MM.1S (cell line): Measurements from ENCODE around the gene DNAJC15.

Experiments used
- DNase-seq: peaks from one replicate; pipeline ENCODE4 v3.0.0-alpha.2; 2015
- H2AFZ ChIP-seq: fragments of 300-600 bp; sonication (generic); 2 replicates; pipeline ENCODE4 v1.6.0; 2016; ENCODE audit warnings: antibody characterized with exemption, low read length
- H3F3A ChIP-seq: fragments of 300-600 bp; sonication (generic); 2 replicates; pipeline ENCODE4 v1.6.1; 2016; ENCODE audit warnings: mild to moderate bottlenecking, antibody characterized with exemption, low read length, moderate library complexity, mixed read lengths; ENCODE audit not compliant: insufficient read depth
- H3K27ac ChIP-seq: fragments of 300-600 bp; sonication (generic); 2 replicates; pipeline ENCODE4 v1.5.1; 2016; ENCODE audit warnings: mild to moderate bottlenecking, low read length
- H3K27me3 ChIP-seq: fragments of 300-600 bp; sonication (generic); replicated peaks from 2 replicates; pipeline ENCODE4 v1.6.0; 2016; ENCODE audit warnings: low read length; ENCODE audit not compliant: insufficient read depth
- H3K36me3 ChIP-seq: fragments of 300-600 bp; sonication (generic); replicated peaks from 2 replicates; pipeline ENCODE4 v1.6.1; 2016; ENCODE audit warnings: mild to moderate bottlenecking, low read length, mixed read lengths; ENCODE audit not compliant: insufficient read depth
- H3K4me1 ChIP-seq: fragments of 300-600 bp; sonication (generic); 2 replicates; pipeline ENCODE4 v1.6.1; 2016; ENCODE audit warnings: low read length, mixed read lengths
- H3K4me2 ChIP-seq: fragments of 300-600 bp; sonication (generic); 2 replicates; pipeline ENCODE4 v1.6.0; 2016; ENCODE audit warnings: low read depth, low read length
- H3K4me3 ChIP-seq: fragments of 300-600 bp; sonication (generic); 2 replicates; pipeline ENCODE4 v1.5.1; 2016; ENCODE audit warnings: low read length, mixed read lengths
- H3K79me2 ChIP-seq: fragments of 300-600 bp; sonication (generic); 2 replicates; pipeline ENCODE4 v1.6.1; 2016; ENCODE audit warnings: mixed run types, low read length, mixed read lengths
- H3K9ac ChIP-seq: fragments of 300-600 bp; sonication (generic); 2 replicates; pipeline ENCODE4 v1.6.1; 2016; ENCODE audit warnings: low read length, mixed read lengths
- H3K9me2 ChIP-seq: fragments of 300-600 bp; sonication (generic); replicated peaks from 2 replicates; pipeline ENCODE4 v1.6.1; 2016; ENCODE audit warnings: mild to moderate bottlenecking, low read length, mixed read lengths; ENCODE audit not compliant: insufficient read depth
- H3K9me3 ChIP-seq: fragments of 300-600 bp; sonication (generic); replicated peaks from 2 replicates; pipeline ENCODE4 v1.6.1; 2016; ENCODE audit warnings: mild to moderate bottlenecking, low read length, mixed read lengths; ENCODE audit not compliant: insufficient read depth
- H4K20me1 ChIP-seq: fragments of 300-600 bp; sonication (generic); 2 replicates; pipeline ENCODE4 v1.6.1; 2016; ENCODE audit warnings: mild to moderate bottlenecking, low read length, moderate library complexity, mixed read lengths; ENCODE audit not compliant: insufficient read depth
- EZH2 ChIP-seq: fragments of 300-600 bp; sonication (generic); optimal IDR thresholded peaks from 2 replicates; pipeline ENCODE3; 2017; ENCODE audit warnings: low read depth, mild to moderate bottlenecking, antibody characterized with exemption, low read length, mixed read lengths
- EZH2phosphoT487 ChIP-seq: fragments of 300-600 bp; sonication (generic); IDR thresholded peaks from 2 replicates; pipeline ENCODE4 v1.6.1; 2018; ENCODE audit warnings: antibody characterized with exemption, low read length
- TF ChIP-seq, protein P1 (sequence below): fragments of 300-600 bp; sonication (generic); IDR thresholded peaks from 2 replicates; pipeline ENCODE4 v1.5.1; 2016; ENCODE audit warnings: antibody characterized with exemption, low read length, mixed read lengths

Gene DNAJC15

DNA sequence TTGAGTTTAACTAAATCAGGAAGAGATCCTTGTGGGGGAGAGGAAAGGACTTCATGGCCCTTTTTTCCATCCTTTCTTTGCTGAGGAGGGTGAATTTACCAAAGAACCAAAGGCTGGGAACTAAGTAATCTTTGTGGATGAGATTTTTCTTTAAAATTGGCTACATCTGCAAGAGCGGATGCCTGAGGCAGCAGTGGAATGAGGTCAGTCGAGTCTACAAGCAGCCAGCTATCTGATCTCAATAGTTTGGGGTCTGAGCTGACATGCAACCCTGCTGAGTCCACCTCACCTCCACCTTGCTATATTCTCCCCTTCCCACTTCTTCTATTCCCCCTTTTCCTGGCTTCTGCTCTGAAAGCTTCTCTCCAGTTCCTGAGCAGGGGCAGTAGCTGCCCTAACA lies 3.6 kb upstream of the DNAJC15 start:
- DNase-seq, result no peak
- no peak overlapping the region for H3K4me2 ChIP-seq
- H3K27me3 ChIP-seq, result no peaks in the 10 kb centered on the region
- no peaks in the 10 kb centered on the region for H3K4me1 ChIP-seq
- no peak overlapping the region for H3K9ac ChIP-seq
- no peaks in the 10 kb centered on the region for H4K20me1 ChIP-seq
- no peaks in the 10 kb centered on the region for H3K36me3 ChIP-seq
- H3K27ac ChIP-seq, result no peak overlapping the region
- H2AFZ ChIP-seq, result no peak overlapping the region
- no peak overlapping the region for H3K4me3 ChIP-seq
- H3F3A ChIP-seq, result 0 out of 2 replicates have a peak, but pooled peaks cover 4% of the 10 kb centered on the region
- H3K79me2 ChIP-seq, result peaks cover 11% of the 10 kb centered on the region
- no peaks in the 10 kb centered on the region for H3K9me2 ChIP-seq
- H3K9me3 ChIP-seq, result no peaks in the 10 kb centered on the region
- TF ChIP-seq EZH2, result no peak
- TF ChIP-seq EZH2phosphoT487, result no peak
- TF ChIP-seq, protein P1, sequence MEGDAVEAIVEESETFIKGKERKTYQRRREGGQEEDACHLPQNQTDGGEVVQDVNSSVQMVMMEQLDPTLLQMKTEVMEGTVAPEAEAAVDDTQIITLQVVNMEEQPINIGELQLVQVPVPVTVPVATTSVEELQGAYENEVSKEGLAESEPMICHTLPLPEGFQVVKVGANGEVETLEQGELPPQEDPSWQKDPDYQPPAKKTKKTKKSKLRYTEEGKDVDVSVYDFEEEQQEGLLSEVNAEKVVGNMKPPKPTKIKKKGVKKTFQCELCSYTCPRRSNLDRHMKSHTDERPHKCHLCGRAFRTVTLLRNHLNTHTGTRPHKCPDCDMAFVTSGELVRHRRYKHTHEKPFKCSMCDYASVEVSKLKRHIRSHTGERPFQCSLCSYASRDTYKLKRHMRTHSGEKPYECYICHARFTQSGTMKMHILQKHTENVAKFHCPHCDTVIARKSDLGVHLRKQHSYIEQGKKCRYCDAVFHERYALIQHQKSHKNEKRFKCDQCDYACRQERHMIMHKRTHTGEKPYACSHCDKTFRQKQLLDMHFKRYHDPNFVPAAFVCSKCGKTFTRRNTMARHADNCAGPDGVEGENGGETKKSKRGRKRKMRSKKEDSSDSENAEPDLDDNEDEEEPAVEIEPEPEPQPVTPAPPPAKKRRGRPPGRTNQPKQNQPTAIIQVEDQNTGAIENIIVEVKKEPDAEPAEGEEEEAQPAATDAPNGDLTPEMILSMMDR, result no peak

DNA sequence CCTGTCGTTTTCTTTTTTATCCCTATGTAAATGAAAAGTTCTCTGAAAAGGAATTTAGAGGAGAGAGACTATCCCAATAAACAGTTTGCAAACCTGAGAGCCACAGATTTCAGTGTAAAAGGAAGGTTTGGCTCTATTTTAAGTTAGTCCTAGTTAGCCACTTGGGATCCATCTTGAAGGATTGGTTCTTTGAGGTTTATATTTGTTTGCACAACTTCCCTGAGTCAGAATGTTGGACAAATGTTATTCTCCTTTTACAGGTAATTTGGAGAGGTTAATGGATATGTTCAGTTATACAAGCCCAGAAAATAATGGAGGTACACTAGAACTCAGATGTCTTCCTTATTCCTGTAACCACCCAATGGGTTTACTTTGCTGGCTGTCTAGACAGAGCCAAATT lies 2.6 kb upstream of the DNAJC15 start:
- TF ChIP-seq, protein P1, result no peak
- TF ChIP-seq EZH2phosphoT487 (no peak), EZH2 (no peak)
- no peaks in the 10 kb centered on the region for H3K9me3 ChIP-seq
- no peak overlapping the region for H3K4me3 ChIP-seq
- H3K9me2 ChIP-seq, result no peaks in the 10 kb centered on the region
- H3K9ac ChIP-seq, result no peak overlapping the region
- H3K27ac ChIP-seq, result no peak overlapping the region
- DNase-seq, result no peak
- no peak overlapping the region for H3K4me2 ChIP-seq
- no peak overlapping the region for H2AFZ ChIP-seq
- no peaks in the 10 kb centered on the region for H3K4me1 ChIP-seq
- H3F3A ChIP-seq, result 0 out of 2 replicates have a peak, but pooled peaks cover 4% of the 10 kb centered on the region
- H3K79me2 ChIP-seq, result peaks cover 20% of the 10 kb centered on the region
- no peaks in the 10 kb centered on the region for H4K20me1 ChIP-seq
- H3K27me3 ChIP-seq, result no peaks in the 10 kb centered on the region
- H3K36me3 ChIP-seq, result no peaks in the 10 kb centered on the region

DNA sequence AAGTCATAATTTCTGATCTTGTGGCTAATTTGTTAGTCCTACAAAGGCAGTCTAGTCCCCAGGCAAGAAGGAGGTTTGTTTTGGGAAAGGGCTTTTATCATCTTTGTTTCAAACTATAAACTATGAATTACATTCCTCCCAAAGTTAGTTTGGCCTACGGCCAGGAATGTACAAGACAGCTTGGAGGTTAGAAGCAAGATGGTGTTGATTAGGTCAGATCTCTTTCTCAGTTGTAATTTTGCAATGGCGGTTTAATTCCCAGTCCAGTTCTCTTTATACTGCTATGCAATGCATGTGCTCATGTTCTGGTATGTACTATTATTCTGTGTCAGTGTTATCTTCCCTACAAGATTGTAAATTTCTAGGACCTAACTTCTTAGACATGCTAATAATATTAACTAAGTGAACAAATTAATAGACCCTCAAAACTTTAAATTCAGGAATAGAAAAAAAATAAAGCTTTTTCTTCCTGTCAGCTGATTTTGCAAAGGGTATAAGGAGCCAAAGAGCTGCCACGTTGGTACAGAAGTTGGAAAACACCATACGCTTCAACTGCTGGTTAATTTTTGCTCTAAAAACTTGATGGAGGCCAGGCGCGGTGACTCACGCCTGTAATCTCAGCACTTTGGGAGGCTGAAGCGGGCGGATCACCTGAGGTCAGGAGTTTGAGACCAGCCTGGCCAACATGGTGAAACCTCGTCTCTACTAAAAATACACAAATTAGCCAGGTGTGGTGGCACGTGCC lies 1.3 kb upstream of the DNAJC15 start:
- DNase-seq, result no peak
- H3K27ac ChIP-seq, result no peak overlapping the region

More for the DNA sequence above, 1.3 kb upstream of the DNAJC15 start:
- no peak overlapping the region for H3K4me2 ChIP-seq
- no peaks in the 10 kb centered on the region for H3K9me3 ChIP-seq
- no peak overlapping the region for H3K4me3 ChIP-seq
- H3K36me3 ChIP-seq, result no peaks in the 10 kb centered on the region
- H3K9ac ChIP-seq, result no peak overlapping the region
- peaks cover 32% of the 10 kb centered on the region for H3K79me2 ChIP-seq
- H4K20me1 ChIP-seq, result no peaks in the 10 kb centered on the region
- H3K4me1 ChIP-seq, result no peaks in the 10 kb centered on the region
- 0 out of 2 replicates have a peak, but pooled peaks cover 4% of the 10 kb centered on the region for H3F3A ChIP-seq
- H3K27me3 ChIP-seq, result no peaks in the 10 kb centered on the region
- TF ChIP-seq EZH2phosphoT487 (no peak), EZH2 (no peak)
- TF ChIP-seq, protein P1, result no peak
- H3K9me2 ChIP-seq, result no peaks in the 10 kb centered on the region
- no peak overlapping the region for H2AFZ ChIP-seq
